Stomach smooth muscle (tissue), 2 donors: ENCODE results near the gene TDG.

Experiments used
- H3K27ac ChIP-seq: one replicate; pipeline ENCODE4 v1.7.0; 2013; ENCODE audit warnings: mild to moderate bottlenecking, low read length, inconsistent platforms
- H3K27me3 ChIP-seq, 2 donors: one replicate each; pipeline ENCODE4 v1.7.0; 2013; ENCODE audit warnings: low read length in 2 of 2; ENCODE audit not compliant: insufficient read depth in 2 of 2, control insufficient read depth in 1 of 2
- H3K36me3 ChIP-seq, 2 donors: one replicate each; pipeline ENCODE4 v1.7.0; 2013; ENCODE audit warnings: low read length in 2 of 2; ENCODE audit not compliant: control insufficient read depth in 2 of 2, insufficient read depth in 2 of 2
- H3K4me1 ChIP-seq: one replicate; pipeline ENCODE4 v1.7.0; 2013; ENCODE audit warnings: low read length; ENCODE audit not compliant: control insufficient read depth, insufficient read depth
- H3K4me3 ChIP-seq, 2 donors: one replicate each; pipeline ENCODE4 v1.7.0; 2013; ENCODE audit warnings: low read length in 2 of 2
- H3K9ac ChIP-seq, 2 donors: one replicate each; pipeline ENCODE4 v1.7.0; 2013; ENCODE audit warnings: low read length in 2 of 2, mild to moderate bottlenecking in 1 of 2
- H3K9me3 ChIP-seq, 2 donors: one replicate each; pipeline ENCODE4 v1.7.0; 2013; ENCODE audit warnings: low read length in 2 of 2; ENCODE audit not compliant: control insufficient read depth in 2 of 2
- donor health status: healthy.
- donor health status: Pancreatic carcinoma.

TDG gene

DNA sequence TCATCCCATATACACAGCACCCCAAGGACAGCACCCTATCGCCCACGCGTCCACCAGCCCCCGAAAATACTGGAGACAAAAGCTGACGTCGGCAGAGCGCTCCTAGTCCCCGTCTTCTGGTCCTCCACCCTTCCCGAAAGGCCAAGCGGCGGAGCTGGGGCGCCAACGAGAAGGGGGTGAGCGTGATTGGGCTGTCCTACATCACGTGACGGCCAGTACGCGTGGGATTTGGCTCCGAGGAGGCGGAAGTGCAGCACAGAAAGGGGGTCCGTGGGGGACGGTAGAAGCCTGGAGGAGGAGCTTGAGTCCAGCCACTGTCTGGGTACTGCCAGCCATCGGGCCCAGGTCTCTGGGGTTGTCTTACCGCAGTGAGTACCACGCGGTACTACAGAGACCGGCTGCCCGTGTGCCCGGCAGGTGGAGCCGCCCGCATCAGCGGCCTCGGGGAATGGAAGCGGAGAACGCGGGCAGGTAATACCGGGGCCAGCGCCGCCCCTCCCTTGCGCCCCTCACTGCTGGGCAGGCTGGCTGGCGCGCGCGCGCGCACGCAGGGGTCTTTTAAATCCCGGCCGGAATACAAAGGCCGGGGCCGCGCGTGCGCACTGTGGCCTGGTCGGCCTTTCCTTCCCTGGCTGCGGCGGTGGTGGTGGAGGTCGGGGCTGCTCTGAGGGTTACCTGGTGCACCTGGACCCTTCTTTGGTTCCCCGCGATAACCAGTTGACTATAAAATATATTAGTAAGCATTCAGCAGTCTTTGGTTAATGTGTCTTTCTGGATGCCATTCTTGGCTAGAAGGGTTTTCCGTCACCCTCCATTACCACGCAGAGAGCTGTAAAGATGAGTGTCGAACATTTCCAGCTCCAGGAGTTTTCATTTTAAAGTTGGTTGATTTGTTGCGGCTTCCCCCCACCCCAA lies at the start of gene TDG:
Gene TDG (plus strand): TSS at position 283 of the 915 bp plus-strand sequence. CDS start 166 bp downstream, at position 449.
- Histone ChIP-seq H3K27me3 (no peaks in the 10 kb centered on the region), H3K4me1 (peaks cover 16% of the 10 kb centered on the region), H3K27ac (peak within 1 kb of the TSS; percentile 96), H3K9ac (peak within 1 kb of the TSS; percentile 99 to 100), H3K9me3 (no peaks in the 10 kb centered on the region), H3K36me3 (peaks cover 0 to 3% of the 10 kb centered on the region in 2 donors), H3K4me3 (peak within 1 kb of the TSS; percentile 94 to 99)

DNA sequence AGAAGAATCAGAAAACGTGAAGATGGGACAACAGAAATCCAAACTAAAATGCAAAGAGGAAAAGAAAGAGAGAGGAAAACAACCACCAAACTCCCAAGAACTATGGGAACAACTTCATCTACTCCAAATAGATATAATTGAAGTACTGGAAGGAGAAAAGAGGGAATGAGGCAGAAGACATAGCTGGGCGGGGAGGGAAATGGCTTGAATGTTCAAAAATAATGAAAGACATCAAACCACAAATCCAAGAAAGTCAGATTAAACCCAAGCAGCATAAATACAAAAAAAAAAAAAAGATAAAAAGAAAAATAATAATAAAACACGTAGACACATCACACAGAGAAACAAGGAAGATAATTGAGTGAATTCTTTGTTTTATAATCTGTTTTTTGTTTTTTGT lies 47.8 kb upstream of the TDG start:
- Histone ChIP-seq H3K4me1 (no peaks in the 10 kb centered on the region), H3K27me3 (no peaks in the 10 kb centered on the region), H3K4me3 (no peak overlapping the region), H3K27ac (no peak overlapping the region), H3K9ac (no peak overlapping the region), H3K9me3 (peaks cover 0 to 5% of the 10 kb centered on the region in 2 donors), H3K36me3 (no peaks in the 10 kb centered on the region)

DNA sequence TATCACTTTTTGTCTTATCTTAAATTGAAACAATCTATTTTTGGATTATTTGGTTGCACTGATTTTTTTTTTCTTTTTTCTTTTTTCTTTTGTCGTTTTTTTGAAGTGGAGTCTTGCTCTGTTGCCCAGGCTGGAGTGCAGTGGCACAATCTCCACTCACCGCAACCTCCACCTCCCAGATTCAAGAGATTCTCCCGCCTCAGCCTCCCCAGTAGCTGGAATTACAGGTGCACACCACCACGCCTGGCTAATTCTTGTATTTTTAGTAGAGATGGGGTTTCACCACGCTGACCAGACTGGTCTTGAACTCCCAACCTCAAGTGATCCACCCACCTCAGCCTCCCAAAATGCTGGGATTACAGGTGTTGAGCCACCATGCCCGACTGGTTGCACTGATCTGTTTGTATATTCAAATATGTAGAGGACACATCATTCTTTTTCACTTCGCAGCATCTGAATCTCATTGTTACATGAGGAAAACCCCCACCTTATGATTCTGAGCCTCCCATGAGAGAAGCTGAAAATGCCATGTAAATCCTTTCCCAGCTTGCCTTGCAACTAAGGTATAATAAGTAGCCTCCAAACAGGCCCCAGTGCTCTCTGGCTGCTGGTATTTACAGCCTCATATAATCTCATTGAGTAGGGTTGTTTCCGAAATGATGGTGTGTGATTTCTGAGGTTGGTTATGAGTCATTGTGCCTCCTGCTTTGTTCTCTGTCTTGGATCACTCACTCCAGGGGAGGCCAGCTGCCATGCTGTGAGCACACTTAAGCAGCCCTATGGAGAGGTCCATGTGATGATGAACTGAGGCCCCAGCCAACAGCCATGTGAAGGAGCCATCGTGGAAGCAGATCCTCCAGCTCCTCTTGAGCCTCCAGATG lies 40.7 kb upstream of the TDG start:
- Histone ChIP-seq H3K4me1 (peaks cover 11% of the 10 kb centered on the region), H3K36me3 (no peaks in the 10 kb centered on the region), H3K9ac (no peak overlapping the region), H3K27ac (no peak overlapping the region), H3K27me3 (no peaks in the 10 kb centered on the region), H3K4me3 (no peak overlapping the region), H3K9me3 (no peaks in the 10 kb centered on the region)

GRCh38 chr12:103928682-103929045 lies 37.0 kb upstream of the TDG start:
- H3K4me3 ChIP-seq = peak overlapping the region; percentile 41 to 91
- H3K9me3 ChIP-seq = no peaks in the 10 kb centered on the region
- H3K36me3 ChIP-seq = peaks cover 3 to 4% of the 10 kb centered on the region in 2 donors
- peaks cover 32% of the 10 kb centered on the region for H3K4me1 ChIP-seq
- H3K27ac ChIP-seq = peak overlapping the region; percentile 98
- no peaks in the 10 kb centered on the region for H3K27me3 ChIP-seq
- peak overlapping the region; percentile 90 to 99 for H3K9ac ChIP-seq

DNA sequence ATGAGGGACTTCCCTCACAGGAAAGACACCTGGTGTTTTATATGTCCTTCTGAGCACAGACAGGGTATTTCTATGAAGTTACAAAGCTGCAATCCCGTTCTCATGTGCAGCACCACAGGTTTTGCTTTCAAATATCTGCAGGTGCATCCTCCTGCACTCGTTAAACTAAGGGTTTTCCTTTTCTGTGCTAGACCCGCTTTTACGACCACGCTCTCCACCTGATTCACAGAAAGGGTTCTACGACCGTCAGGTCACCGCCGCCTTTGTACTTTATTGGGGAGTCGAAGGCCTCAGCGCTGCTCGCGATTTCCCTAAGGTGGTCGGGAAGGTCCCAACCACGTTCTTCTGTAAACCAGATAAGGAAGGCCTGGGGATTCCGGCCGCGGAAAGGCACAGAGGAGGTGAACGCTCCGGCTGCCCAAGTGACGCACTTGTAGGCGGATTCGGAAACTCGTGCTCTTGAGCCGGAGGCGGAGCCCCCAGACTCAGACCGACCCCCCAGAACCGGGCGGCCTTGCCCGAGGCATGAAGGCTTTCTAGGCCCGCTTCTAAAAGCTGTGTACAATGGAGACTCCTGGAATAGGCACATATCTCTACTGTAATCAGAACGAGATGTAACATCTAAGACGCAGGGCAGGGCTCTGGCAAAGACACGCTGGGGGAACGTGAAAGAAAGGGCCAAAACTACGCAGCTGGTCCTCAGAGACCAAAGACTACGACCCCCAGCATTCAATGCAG lies 36.5 kb upstream of the TDG start:
- Histone ChIP-seq H3K27me3 (no peaks in the 10 kb centered on the region), H3K9ac (peak overlapping the region; percentile 90 to 99), H3K36me3 (peaks cover 7 to 9% of the 10 kb centered on the region in 2 donors), H3K9me3 (no peaks in the 10 kb centered on the region), H3K4me1 (peaks cover 34% of the 10 kb centered on the region), H3K4me3 (peak overlapping the region; percentile 41 to 91), H3K27ac (peak overlapping the region; percentile 98)

GRCh38 chr12:103929784-103930033 lies 36.0 kb upstream of the TDG start:
- H3K4me1 ChIP-seq = peaks cover 34% of the 10 kb centered on the region
- H3K9me3 ChIP-seq = no peaks in the 10 kb centered on the region
- H3K4me3 ChIP-seq = peak overlapping the region; percentile 41 to 91
- H3K27me3 ChIP-seq = no peaks in the 10 kb centered on the region
- peak overlapping the region; percentile 90 to 99 for H3K9ac ChIP-seq
- peak overlapping the region; percentile 98 for H3K27ac ChIP-seq
- peaks cover 10 to 12% of the 10 kb centered on the region in 2 donors for H3K36me3 ChIP-seq

- no peaks in the 10 kb centered on the region for H3K9me3 ChIP-seq
- H3K27me3 ChIP-seq = no peaks in the 10 kb centered on the region
- H3K4me3 ChIP-seq = peak within 1 kb of the TSS; percentile 78 to 91
- peak within 1 kb of the TSS; percentile 98 for H3K27ac ChIP-seq
- H3K9ac ChIP-seq = peak within 1 kb of the TSS; percentile 92 to 99
- H3K36me3 ChIP-seq = peaks cover 12 to 14% of the 10 kb centered on the region in 2 donors
- peaks cover 39% of the 10 kb centered on the region for H3K4me1 ChIP-seq
Observed at GRCh38 chr12:103930034-103930786, 35.5 kb upstream of the TDG start, which contains the start of gene HSP90B1. Gene HSP90B1, plus strand, starts transcription at chr12:103930410. Its CDS starts 106 bp downstream, at chr12:103930516.

DNA sequence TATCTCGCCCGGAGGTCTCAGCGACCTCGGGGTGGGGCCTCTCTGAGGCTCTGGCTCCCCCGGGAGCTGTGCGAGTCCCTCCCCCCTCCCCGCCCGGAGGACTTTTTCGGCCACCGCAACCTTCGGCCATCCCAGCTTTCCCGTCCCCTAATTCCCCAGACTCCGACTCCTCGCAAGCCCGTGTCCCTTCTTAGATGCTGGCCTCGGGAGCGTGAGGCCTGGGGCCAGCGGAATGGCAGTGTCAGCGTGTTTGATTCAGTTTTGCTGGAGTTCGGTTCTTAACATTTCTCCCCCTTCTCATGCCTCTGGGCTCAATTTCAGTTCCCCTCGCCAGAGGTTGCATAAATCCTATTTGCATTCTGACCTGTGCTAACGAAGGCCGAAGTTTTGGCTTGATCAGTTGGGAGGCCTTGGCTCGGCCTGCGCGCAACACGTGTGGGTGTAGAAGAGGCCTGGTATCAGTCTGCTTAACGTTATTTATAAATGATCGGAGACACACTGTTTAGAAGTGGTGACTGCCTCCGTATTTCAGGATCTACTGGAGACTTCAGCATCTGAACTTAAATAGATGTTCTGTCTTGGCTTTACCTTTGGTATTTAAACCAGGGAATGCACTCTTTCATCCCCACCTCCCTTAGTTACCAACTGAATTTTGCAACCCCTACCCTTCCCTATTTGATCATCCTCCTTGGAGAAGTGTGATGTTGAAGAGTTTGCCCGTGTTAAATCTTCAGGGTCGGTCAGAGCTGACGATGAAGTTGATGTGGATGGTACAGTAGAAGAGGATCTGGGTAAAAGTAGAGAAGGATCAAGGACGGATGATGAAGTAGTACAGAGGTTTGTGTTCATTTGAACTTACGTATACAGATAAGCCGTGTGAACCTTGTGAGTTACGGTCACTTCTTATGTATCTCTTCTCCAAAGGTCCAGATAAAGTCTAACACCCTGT lies 34.6 kb upstream of the TDG start:
- Histone ChIP-seq H3K27me3 (no peaks in the 10 kb centered on the region), H3K9ac (peak overlapping the region; percentile 92 to 93), H3K4me1 (peaks cover 40% of the 10 kb centered on the region), H3K9me3 (no peaks in the 10 kb centered on the region), H3K36me3 (peaks cover 19 to 20% of the 10 kb centered on the region in 2 donors), H3K27ac (peak overlapping the region; percentile 98), H3K4me3 (peak overlapping the region; percentile 78 to 91)

GRCh38 chr12:103933237-103933636 lies 32.4 kb upstream of the TDG start:
- peak overlapping the region; percentile 6 for H3K27ac ChIP-seq
- H3K4me1 ChIP-seq = peaks cover 40% of the 10 kb centered on the region
- no peaks in the 10 kb centered on the region for H3K27me3 ChIP-seq
- peak overlapping the region; percentile 24 to 78 for H3K4me3 ChIP-seq
- peaks cover 28 to 34% of the 10 kb centered on the region in 2 donors for H3K36me3 ChIP-seq
- no peaks in the 10 kb centered on the region for H3K9me3 ChIP-seq
- H3K9ac ChIP-seq = no peak overlapping the region
